ENCODE measurements around the gene UNC79.

Gene UNC79

DNA sequence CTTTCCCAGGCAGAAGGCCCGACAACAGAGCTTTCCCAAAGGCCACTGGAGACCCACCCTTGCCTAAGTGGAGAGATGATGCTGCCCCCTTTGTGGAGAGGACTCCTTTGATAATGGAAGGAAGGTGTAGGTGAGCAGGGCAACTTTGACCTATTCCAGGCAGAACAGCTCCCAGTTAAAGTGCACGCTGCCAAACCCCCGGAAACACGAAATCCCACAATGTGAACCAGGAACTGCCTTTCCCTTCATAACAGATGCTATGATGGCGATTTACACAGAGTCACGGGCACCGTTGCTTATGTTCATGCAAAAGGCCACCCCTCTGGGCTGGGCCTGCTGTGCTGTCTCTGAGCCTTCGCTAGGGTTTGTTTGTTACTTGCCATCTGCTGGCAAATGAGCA lies 322.9 kb downstream of the UNC79 start:
- no peak overlapping the region for H3K4me3 Mint-ChIP-seq
- H3K36me3 Mint-ChIP-seq (ENCODE audit: low read depth), result no peaks in the 10 kb centered on the region
- H3K4me1 Mint-ChIP-seq, result peaks cover 30% of the 10 kb centered on the region
- peaks cover 4% of the 10 kb centered on the region for H3K9me3 Mint-ChIP-seq
- H3K27me3 Mint-ChIP-seq (ENCODE audit: low read depth, poor library complexity), result peaks cover 5% of the 10 kb centered on the region
- TF ChIP-seq, protein P1, sequence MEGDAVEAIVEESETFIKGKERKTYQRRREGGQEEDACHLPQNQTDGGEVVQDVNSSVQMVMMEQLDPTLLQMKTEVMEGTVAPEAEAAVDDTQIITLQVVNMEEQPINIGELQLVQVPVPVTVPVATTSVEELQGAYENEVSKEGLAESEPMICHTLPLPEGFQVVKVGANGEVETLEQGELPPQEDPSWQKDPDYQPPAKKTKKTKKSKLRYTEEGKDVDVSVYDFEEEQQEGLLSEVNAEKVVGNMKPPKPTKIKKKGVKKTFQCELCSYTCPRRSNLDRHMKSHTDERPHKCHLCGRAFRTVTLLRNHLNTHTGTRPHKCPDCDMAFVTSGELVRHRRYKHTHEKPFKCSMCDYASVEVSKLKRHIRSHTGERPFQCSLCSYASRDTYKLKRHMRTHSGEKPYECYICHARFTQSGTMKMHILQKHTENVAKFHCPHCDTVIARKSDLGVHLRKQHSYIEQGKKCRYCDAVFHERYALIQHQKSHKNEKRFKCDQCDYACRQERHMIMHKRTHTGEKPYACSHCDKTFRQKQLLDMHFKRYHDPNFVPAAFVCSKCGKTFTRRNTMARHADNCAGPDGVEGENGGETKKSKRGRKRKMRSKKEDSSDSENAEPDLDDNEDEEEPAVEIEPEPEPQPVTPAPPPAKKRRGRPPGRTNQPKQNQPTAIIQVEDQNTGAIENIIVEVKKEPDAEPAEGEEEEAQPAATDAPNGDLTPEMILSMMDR (IDR thresholded peaks at IDR 0.05), result no peak
- no peak overlapping the region for H3K27ac Mint-ChIP-seq
- no peak for DNase-seq

DNA sequence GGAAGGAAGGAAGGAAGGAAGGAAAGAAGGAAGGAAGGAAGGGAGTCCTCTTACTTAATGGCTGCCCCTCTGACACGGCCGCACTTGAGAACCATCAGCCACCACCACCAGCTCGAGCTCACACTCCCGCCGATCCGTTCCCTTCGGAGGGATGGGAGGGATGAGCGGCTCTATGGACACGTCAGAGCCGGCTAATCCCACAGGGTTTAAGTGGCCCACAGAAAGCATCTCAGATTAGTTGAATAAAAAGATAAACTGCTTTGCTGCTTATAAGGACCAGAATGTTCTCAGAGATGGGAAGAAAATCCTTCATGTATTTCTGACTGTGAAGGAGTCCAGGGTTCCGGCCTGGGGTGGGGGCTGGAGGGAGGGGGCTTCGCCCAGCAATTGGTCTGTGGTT lies 326.5 kb downstream of the UNC79 start:
- TF ChIP-seq, protein P1 (IDR thresholded peaks at IDR 0.05), result no peak
- no peak for DNase-seq
- H3K36me3 Mint-ChIP-seq (ENCODE audit: low read depth), result no peaks in the 10 kb centered on the region
- peak overlapping the region; percentile 46 for H3K27ac Mint-ChIP-seq
- H3K4me1 Mint-ChIP-seq, result peaks cover 53% of the 10 kb centered on the region
- H3K4me3 Mint-ChIP-seq, result no peak overlapping the region
- H3K27me3 Mint-ChIP-seq (ENCODE audit: low read depth, poor library complexity), result peaks cover 3% of the 10 kb centered on the region
- H3K9me3 Mint-ChIP-seq, result peaks cover 4% of the 10 kb centered on the region
